Glomerular visceral epithelial cell (primary cell): ENCODE measurements around the gene EPB41.
"Not testable (repeated sequence)": the region's sequence is repeated elsewhere in the genome, so short reads cannot be mapped to it uniquely, and the experiment has no call there.

Experiments used
- DNase-seq: peaks from one replicate; pipeline ENCODE4 v3.0.0-alpha.2; 2016; ENCODE audit errors: extremely low spot score

The EPB41 gene

DNA sequence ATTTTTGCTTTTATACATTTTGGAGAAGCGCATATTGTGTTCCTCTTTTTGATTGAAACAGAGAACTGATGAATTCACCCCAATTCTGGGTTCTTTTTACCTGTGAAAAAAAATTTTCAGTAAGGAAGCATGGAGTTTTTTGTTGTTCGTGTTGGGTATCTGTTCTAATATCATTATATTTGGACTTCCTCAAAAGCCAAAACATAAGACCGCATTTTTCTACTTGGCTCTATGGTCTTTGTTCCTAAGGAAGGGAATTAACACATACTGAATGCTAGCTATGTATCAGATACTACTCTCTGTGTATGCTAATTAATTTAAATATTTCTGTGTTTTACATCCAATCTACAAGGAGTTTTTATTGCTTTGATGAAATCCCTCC, 12.9 kb downstream of the EPB41 start:
- DNase-seq: no peak

DNA sequence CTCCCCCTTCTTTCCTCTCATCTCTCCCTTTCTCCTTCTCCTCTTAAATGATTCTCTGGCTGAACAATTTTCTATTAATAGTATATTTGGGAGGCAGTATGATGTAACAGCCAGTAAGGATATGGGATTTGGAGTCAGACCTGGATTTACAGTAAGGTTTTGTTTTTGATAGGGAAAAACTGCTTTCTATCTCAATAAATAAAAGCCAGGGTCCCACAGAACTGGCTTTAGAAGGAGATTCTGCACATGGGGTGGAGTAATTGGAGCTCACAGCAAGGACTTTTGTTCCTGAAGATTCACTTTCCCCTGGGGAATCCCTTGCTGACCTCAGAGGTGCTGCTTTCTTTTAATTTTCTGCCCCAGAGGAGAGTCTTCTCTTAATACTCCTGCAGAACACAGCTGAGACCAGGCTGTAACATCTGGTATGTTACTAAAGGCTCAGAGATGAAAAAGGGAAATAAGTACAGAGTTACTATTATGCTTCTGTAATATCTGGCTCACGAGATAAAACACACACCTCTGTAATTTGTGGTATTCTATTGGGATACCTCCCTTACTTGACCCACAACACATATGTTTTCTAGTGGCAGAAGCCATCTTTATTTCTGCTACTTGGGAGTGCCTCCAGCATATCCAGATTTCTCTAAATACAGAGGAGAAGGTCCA, 13.4 kb downstream of the EPB41 start:
- DNase-seq: no peak

GRCh38 chr1:28928314-28928941, 14.1 kb downstream of the EPB41 start:
- DNase-seq: no peak

- no peak for DNase-seq
These were observed 18.9 kb downstream of the EPB41 start for GRCh38 chr1:28933277-28933676.

DNA sequence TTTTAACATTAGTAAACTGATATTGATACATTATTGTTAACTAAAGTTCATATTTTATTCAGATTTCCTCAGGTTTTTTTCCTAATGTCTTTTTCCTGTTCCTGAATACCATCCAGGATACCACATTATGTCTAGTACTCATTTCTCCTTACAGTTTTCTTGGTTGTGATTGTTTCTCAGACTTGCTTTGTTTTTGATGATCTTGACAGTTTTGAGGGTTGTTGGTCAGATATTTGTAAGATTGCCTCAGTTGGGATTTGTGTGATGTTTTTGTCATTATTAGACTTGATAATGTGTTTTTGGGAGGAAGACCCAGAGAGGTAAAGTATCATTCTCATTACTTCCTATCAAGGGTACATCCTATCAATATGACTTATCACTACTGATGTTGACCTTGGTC, 19.5 kb downstream of the EPB41 start:
- no peak for DNase-seq

- DNase-seq: no peak
These were observed 20.3 kb downstream of the EPB41 start for GRCh38 chr1:28934676-28935075.

GRCh38 chr1:28935293-28935692, 20.9 kb downstream of the EPB41 start:
- DNase-seq: no peak

DNA sequence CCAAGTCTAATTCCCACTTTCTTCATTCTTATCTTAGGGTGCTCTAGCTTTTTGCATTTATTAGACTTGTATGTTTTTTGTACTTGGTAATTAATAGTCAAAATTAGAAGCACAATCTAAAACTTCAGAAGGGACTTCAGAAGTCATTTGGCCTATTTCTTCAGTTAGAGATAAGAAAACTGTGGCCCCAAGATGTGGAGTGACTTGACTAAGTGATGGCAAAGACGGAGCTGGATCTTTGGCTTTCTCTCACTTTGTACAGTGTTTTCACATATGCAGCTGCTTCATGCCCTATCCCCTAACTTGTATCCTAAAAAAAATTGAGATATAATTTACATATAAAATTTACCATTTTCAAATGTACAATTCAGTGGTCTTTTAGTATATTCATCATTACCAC, 21.7 kb downstream of the EPB41 start:
- no peak for DNase-seq

DNA sequence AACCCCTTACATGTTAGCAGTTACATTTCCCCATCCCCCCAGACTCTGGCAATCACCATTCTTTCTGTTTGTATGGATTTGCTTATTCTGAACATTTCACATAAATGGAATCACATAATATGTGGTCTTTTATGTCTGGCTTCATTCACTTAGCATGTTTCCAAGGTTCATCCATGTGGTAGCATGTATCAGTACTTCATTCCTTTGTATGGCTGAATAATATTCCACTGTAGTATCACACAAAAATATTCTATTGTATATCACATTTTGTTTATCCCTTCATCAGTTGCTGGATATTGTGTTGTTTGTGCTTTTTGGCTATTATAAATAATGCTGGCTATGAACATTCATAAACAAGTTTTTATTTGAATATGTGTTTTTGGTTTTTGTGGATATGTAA, 22.2 kb downstream of the EPB41 start:
- DNase-seq: no peak

DNA sequence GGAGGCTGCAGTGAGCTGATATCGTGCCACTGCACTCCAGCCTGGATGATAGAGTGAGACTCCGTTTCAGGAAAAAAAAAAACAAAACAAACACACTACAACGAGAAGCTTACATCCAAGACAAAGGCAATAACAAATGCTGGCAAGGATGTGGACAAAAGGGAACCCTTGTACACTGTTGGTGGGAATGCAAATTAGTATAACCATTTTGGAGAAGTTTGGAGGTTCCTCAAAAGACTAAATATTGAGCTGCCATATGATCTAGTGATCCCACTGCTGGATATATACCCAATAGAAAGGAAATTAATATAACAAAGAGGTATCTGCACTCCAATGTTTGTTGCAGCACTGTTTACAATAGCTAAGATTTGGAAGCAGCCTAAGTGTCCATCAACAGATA, 29.2 kb downstream of the EPB41 start:
- DNase-seq: not testable (repeated sequence)

GRCh38 chr1:28950006-28950405, 35.6 kb downstream of the EPB41 start:
- DNase-seq: no peak

DNA sequence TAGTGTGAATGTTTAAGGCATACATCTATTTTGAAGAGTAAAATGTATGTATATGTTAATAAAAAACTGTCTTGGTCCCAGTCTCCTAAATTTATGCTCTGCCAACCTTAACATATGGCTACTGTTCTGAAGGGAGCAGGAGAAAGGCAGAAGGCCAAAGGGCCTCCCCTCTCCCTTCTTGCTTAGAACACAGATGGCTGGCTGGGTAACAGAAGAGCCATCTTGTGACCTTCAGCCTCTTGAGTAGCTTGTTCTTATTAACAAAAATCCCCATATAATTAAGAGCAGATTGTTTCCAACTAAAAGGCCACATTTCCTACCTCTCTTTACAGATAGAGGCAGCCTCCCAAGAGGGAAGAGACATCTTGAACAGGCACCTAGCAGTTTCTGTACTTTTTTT, 36.1 kb downstream of the EPB41 start:
- no peak for DNase-seq

DNA sequence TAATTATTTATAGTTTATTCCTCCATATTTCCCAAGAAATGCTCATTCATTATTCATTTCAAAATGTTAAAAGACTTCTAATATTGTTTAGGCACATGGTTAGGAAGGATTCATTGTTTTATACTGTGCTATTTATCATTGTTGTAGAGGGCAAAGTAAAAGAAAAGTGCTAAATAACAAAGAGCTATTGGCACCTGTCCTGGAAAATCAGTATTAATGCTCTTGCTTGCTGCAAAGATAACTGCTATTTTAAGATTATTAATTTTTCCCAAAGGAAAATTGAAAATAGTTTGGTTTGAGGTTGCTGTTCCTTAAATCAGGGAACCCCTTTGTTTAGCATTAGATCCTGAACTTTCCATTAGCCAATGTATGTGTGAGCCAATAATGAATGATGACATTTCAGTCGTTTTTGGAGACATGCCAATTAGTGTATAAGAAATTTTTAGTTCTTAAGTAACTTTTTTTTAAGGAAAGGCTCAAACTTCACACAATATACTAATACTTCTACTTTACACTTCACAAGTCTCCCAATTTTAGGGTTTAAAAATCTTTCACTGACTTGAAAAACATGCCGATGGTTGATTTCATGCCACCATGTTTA, 39.9 kb downstream of the EPB41 start:
- DNase-seq: no peak

DNA sequence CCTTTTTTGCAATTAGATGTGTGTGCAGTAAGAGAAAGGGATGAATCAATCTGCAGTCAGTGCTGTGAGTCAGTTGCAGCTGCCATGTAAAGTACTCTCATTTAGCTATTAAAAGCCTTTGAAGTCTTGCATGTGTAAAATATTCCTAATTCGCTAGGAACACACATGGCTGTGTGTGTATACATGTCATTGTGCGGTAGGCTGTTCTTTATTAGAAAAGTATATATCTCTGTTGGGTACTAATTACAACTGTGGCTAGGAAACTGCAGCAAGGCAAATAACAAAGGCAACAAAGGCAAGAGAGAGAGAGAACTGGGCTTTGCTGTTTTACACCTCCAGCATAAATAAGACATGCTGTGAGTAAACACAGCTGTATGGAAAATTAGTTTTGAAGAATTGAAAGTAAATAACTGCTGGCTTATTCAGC, 41.7 kb downstream of the EPB41 start:
- no peak for DNase-seq

DNA sequence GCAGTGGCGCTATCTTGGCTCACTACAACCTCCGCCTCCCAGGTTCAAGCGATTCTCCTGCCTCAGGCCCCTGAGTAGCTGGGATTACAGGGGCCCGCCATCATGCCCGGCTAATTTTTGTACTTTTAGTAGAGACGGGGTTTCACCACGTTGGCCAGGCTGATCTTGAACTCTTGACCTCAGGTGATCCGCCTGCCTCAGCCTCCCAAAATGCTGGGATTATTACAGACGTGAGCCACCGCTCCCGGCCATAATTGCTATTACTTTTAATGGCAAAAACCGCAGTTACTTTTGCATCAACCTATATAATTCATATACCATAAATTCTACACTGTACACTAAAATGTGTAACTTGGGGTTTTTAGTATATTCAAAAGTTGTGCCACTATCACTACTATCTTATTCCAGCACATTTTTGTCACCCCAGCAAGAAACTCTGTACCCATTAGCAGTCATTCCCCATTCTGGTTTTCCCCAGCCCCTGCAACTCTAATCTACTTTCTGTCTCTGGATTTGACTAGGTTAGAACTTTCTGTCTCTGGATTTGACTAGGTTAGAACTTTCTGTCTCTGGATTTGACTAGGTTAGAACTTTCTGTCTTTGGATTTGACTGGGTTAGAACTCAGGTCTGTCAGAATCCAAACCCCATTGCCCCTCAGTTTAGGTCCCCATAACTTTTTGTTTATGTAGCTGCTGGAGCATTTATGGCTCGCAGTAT, 47.9 kb downstream of the EPB41 start:
- not testable (repeated sequence) for DNase-seq

- DNase-seq: no peak
These were observed 51.0 kb downstream of the EPB41 start for GRCh38 chr1:28965271-28965870.

GRCh38 chr1:28966617-28967016, 52.2 kb downstream of the EPB41 start:
- DNase-seq: peak; percentile 35

DNA sequence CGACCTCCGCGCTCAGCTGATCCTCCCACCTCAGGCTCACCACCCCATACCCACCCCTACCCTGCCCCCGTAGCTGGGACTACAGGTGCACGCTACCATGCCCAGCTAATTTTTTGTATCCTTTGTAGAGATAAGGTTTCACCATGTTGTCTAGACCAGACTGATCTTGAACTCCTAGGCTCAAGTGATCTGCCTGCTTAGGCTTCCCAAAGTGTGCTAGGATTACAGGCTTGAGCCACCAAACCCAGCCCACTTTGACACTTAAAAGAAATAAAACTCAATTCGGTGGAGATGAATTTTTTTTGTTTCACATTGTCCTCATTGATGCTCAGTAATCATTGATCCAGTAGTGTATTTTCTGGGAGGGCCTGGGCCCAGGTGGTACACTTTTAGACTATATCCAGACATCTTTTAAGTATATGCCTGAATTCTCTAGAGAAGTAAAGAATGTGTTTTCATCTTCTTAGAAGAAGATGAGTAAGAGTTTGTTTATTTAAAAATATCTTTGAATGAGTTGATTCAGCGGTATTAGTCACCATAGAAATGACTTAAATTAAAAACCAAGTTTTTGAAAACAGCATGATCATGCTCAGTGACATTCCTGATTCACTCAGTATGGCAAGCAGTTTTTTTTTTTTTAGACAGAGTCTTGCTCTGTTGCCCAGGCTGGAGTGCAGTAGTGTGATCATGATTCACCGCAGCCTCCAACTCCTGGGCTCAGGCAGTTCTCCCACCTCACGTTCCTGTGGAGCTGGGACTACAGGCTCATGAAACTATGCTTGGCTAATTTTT, 57.8 kb downstream of the EPB41 start:
- DNase-seq: peak; percentile 81

GRCh38 chr1:28973596-28974421, 59.4 kb downstream of the EPB41 start:
- no peak for DNase-seq

DNA sequence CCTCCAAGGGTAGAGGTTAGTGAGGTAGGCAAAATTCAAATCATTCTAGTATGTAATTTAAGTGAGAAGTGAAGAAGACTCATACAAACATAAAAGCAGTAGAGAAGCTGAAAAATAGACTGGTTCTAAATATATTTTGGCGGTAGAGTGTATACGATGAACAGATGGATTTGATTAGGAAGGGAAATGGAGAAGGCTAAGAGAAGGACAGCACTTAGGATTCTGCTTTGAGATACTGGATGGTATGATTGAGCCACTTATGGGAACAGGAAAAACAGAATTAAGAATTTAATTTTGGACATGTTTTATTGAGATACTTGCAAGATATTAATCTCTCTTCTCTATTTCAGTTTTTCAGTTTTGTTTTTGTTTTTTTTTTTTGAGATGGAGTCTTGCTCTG, 60.1 kb downstream of the EPB41 start:
- no peak for DNase-seq

GRCh38 chr1:28976248-28976647, 61.9 kb downstream of the EPB41 start:
- DNase-seq: no peak
